Esophagus muscularis mucosa (tissue), 3 donors: ENCODE results near the gene PIGL.

Experiments
- POLR2A ChIP-seq: fragments of 450-650 bp; IDR thresholded peaks from one replicate; pipeline ENCODE4 v1.6.1; 2017; ENCODE audit warnings: antibody characterized with exemption, moderate library complexity, mild to moderate bottlenecking, low read depth
- POLR2AphosphoS5 ChIP-seq, 2 donors: sonication (generic); formaldehyde crosslinking; IDR thresholded peaks; one replicate each; pipeline ENCODE4 v1.6.1; 2017; ENCODE audit warnings: antibody characterized with exemption in 2 of 2
- TF ChIP-seq, protein P1 (sequence below), 3 experiments: fragments of 200-600 bp in 2 of 3; fragments of 450-650 bp in 1 of 3; sonication (generic) in 2 of 3; IDR thresholded peaks; one replicate each; pipeline ENCODE4 v1.5.1; 2017 to 2019; ENCODE audit warnings: antibody characterized with exemption in 3 of 3, mild to moderate bottlenecking in 2 of 3, moderate library complexity in 1 of 3

DNA sequence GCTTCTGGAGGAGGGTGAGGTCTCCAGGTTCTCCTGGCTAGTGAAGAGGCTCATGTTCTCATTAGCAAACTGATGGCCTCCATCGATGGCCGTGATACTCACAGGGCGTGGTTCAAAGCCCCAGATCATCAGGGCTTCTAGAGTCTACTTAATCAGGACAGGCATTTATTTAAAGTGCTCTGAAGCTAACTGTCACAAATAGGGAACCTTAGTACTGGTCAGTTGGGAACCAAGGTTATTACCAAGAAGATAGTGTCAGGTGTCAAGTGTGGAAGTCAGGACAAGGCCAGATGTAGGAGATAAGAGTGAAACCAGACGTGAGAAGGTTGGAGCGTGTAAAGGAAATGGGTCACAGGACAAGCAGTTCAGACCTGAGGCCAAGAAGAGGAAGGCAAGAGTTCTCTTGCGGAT, 56.9 kb downstream of the PIGL start:
- TF ChIP-seq, protein P1, sequence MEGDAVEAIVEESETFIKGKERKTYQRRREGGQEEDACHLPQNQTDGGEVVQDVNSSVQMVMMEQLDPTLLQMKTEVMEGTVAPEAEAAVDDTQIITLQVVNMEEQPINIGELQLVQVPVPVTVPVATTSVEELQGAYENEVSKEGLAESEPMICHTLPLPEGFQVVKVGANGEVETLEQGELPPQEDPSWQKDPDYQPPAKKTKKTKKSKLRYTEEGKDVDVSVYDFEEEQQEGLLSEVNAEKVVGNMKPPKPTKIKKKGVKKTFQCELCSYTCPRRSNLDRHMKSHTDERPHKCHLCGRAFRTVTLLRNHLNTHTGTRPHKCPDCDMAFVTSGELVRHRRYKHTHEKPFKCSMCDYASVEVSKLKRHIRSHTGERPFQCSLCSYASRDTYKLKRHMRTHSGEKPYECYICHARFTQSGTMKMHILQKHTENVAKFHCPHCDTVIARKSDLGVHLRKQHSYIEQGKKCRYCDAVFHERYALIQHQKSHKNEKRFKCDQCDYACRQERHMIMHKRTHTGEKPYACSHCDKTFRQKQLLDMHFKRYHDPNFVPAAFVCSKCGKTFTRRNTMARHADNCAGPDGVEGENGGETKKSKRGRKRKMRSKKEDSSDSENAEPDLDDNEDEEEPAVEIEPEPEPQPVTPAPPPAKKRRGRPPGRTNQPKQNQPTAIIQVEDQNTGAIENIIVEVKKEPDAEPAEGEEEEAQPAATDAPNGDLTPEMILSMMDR (IDR thresholded peaks at IDR 0.05) = no peak
- TF ChIP-seq POLR2AphosphoS5 (IDR thresholded peaks at IDR 0.05) (no peak), POLR2A (no peak)
